Adrenal gland (tissue), 12 donors: ENCODE results near the gene PRKCQ. TPM values are rescaled to one million over a fixed set of nuclear protein-coding genes. Genes with fewer than 3 reads are reported as not detected.
"Not testable (repeated sequence)": the region's sequence is repeated elsewhere in the genome, so short reads cannot be mapped to it uniquely, and the experiment has no call there.

Experiments
- DNase-seq, 7 donors: peaks; one replicate each; pipeline ENCODE4 v3.0.0-alpha.2; 2019 to 2020
- H3K27ac ChIP-seq, 5 donors: fragments of 200-600 bp; sonication (generic) in 4 of 5; 1 replicate in 3 of 5; 2 replicates in 2 of 5; pipeline versions ENCODE4 v1.5.1 to v1.8.0; 2016 to 2020; ENCODE audit warnings: mild to moderate bottlenecking in 1 of 5
- H3K27me3 ChIP-seq: fragments of 200-600 bp; 2 replicates; pipeline ENCODE4 v1.8.0; 2021
- H3K36me3 ChIP-seq, 2 donors: fragments of 200-600 bp; replicated peaks in 1 of 2; 1 replicate in 1 of 2; 2 replicates in 1 of 2; pipeline versions ENCODE4 v1.5.1 to v1.8.0; 2018 to 2022
- H3K4me1 ChIP-seq, 2 donors: fragments of 200-600 bp; replicated peaks in 1 of 2; 1 replicate in 1 of 2; 2 replicates in 1 of 2; pipeline versions ENCODE4 v1.5.1 to v1.8.0; 2018 to 2021
- H3K4me3 ChIP-seq, 4 donors: fragments of 200-600 bp; sonication (generic) in 3 of 4; one replicate each; pipeline ENCODE4 v1.5.1; 2016 to 2018
- H3K9me3 ChIP-seq, 3 donors: fragments of 200-600 bp; sonication (generic) in 1 of 3; replicated peaks in 1 of 3; 1 replicate in 2 of 3; 2 replicates in 1 of 3; pipeline versions ENCODE4 v1.5.1 to v1.8.0; 2016 to 2021
- POLR2A ChIP-seq, 2 donors: fragments of 450-650 bp; IDR thresholded peaks; one replicate each; pipeline ENCODE4 v1.6.1; 2017; ENCODE audit warnings: antibody characterized with exemption in 2 of 2, mild to moderate bottlenecking in 2 of 2, moderate library complexity in 1 of 2
- WGBS, 4 donors: extraction: QIAGEN DNeasy Blood & Tissue Kit in 2 of 4; methylation state at CpG; one replicate each; pipeline versions ENCODE4 v1.1.5 to v1.1.7; 2013 to 2017; 5-methylcytosine and 5-hydroxymethylcytosine counted together
- intact Hi-C, 2 donors: fragments of 100-400 bp; cut with DNase I; formaldehyde crosslinking; loops; one replicate each; pipeline versions ENCODE4 v1.14.1 to v1.15.0; 2022 to 2023
- polyA plus RNA-seq, 3 donors: library from polyadenylated mRNA; stranded (reverse); fragments of 200-250 nt in 2 of 3; fragments of 350-450 nt in 1 of 3; fragmentation: Illumina TruSeq in 1 of 3; extraction: RNeasy Lipid Tissue Mini Kit (QIAGEN cat#74804) in 1 of 3; gene quantifications; one replicate each; pipeline ENCODE4 v1.2.3, GENCODE V29; 2013 to 2014
- total RNA-seq, 9 donors: library from RNA; depleted of rRNA in 4 of 9; stranded (reverse); fragments of >200 nt in 4 of 9; fragments of 120-200 nt in 1 of 9; fragmentation: NEBNext Ultra II Directional in 1 of 9; extraction: Animal tissue kit (Norgen Biotek cat#: 25700) in 1 of 9; gene quantifications; one replicate each; pipeline versions ENCODE4 v1.1.0 to v1.2.4, GENCODE V29; 2013 to 2023
- TF ChIP-seq, protein P1 (sequence below), 6 experiments: fragments of 450-650 bp in 4 of 6; fragments of 200-600 bp in 2 of 6; sonication (generic) in 1 of 6; IDR thresholded peaks; 1 replicate in 5 of 6; 2 replicates in 1 of 6; pipeline versions ENCODE4 v1.5.1 to v1.8.0; 2016 to 2021; ENCODE audit warnings: antibody characterized with exemption in 6 of 6, mild to moderate bottlenecking in 2 of 6, moderate library complexity in 1 of 6
- donor health status: healthy with polysubstance abuse.
- donor health status: Bipolar disorder and iron deficiency.
- donor health status: DM: yes; HTN: yes; CAD: no.
- donor health status: DM: no; HTN: no; CAD: no.
- donor health status: DM: no; HTN: no; CAD: no.
- donor health status: DM: yes; HTN: yes; CAD: no.

Gene PRKCQ
- total and polyA plus RNA-seq, 12 donors: 0.39 to 1.6 (median 0.68) TPM

DNA sequence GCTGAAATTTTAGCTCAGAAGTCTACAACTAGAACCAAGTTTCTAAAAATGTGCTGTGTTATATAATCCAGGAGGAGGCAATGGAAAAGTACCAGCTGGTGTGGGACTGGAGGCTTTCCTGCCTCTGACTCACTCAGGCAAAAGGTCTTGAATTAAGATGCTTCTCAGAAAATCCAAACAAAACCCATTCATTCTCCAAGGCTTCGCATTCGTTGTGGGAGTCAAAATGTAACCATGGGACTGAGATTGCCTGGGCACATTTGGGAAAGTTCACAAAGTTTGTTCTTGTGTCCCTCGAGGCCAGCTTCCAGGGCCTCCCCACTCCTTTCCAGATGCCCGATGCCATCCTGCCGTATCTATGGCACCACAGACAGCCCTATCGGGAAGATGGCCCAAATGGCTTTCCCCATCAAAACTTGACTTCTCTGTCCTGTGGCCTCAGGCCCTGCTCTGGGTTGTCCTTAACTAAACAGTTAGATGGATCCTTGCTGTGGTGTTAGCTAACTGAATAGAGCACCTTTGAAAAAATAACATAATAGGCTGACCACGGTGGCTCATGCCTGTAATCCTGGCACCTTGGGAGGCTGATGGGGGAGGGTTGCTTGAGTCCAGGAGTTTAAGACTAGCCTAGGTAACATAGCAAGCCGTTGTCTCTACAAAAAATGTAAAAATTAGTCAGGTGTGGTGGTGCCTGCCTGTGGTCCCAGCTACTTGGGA, 196.8 kb downstream of the PRKCQ start:
- no peak overlapping the region for H3K4me3 ChIP-seq
- no peaks in the 10 kb centered on the region for H3K36me3 ChIP-seq
- no peak for TF ChIP-seq POLR2A (IDR thresholded peaks at IDR 0.05)
- TF ChIP-seq, protein P1, sequence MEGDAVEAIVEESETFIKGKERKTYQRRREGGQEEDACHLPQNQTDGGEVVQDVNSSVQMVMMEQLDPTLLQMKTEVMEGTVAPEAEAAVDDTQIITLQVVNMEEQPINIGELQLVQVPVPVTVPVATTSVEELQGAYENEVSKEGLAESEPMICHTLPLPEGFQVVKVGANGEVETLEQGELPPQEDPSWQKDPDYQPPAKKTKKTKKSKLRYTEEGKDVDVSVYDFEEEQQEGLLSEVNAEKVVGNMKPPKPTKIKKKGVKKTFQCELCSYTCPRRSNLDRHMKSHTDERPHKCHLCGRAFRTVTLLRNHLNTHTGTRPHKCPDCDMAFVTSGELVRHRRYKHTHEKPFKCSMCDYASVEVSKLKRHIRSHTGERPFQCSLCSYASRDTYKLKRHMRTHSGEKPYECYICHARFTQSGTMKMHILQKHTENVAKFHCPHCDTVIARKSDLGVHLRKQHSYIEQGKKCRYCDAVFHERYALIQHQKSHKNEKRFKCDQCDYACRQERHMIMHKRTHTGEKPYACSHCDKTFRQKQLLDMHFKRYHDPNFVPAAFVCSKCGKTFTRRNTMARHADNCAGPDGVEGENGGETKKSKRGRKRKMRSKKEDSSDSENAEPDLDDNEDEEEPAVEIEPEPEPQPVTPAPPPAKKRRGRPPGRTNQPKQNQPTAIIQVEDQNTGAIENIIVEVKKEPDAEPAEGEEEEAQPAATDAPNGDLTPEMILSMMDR (IDR thresholded peaks at IDR 0.05): no peak
- no peaks in the 10 kb centered on the region for H3K27me3 ChIP-seq
- H3K27ac ChIP-seq: peak overlapping the region in 4 of 5 donors; percentile 12 to 85 (median 52)
- 58 to 77% (median 70%) methylated on average over 8 of the region's 8 CpGs for WGBS, 4 donors
- DNase-seq: peak in 6 of 7 donors; percentile 38 to 68 (median 55)
- intact Hi-C loops: loop anchor here in 1 of 2 donors (10.0 kb wide), 1 partner anchor 158 kb away; no protein-coding TSS in a partner anchor
- peaks cover 0 to 6% of the 10 kb centered on the region in 2 donors for H3K4me1 ChIP-seq
- no peaks in the 10 kb centered on the region for H3K9me3 ChIP-seq

DNA sequence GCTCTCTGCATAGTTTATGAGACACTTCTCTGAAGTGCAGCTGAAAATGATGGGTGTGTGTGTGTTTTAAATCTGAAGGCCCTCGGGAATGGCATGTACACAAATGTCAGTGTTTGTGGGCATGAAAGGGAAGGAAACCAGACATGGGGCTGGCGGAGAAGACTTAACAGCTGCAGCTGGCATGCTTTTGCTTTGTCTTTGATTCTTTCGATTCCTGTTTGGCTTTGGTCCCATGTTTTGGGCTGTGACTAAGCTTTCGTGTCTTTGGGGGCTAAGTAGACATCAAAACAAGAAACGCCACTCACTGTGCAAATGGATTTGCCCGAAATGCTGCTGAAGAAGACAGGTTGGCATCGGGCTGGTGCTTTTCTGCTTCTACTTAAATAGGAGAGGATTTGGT, 198.0 kb downstream of the PRKCQ start:
- 35 to 45% (median 40%) methylated on average over 7 of the region's 7 CpGs for WGBS, 4 donors

DNA sequence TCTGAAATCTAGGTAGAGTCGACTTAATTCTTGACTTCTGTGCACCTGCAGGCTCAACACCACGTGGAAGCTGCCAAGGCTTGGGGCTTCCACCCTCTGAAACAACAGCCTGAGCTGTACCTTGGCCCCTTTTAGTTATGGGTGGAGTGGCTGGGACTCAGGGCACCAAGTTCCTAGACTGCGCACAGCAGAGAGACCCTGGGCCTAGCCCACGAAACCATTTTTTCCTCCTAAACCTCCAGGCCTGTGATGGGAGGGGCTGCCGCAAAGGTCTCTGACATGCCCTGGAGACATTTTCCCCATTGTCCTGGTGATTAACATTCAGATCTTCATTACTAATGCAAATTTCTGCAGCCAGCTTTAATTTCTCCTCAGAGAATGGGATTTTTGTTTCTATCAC, 199.6 kb downstream of the PRKCQ start:
- not testable (repeated sequence) for H3K27me3 ChIP-seq, H3K4me3 ChIP-seq, H3K9me3 ChIP-seq, H3K36me3 ChIP-seq, DNase-seq, H3K4me1 ChIP-seq, H3K27ac ChIP-seq
- intact Hi-C loops: loop anchor here in 1 of 2 donors (10.0 kb wide), 1 partner anchor 156 kb away; no protein-coding TSS in a partner anchor
- WGBS, 4 donors: 85 to 90% (median 90%) methylated on average over 3 to 5 of the region's 5 CpGs

More for the DNA sequence above, 198.0 kb downstream of the PRKCQ start:
- Histone ChIP-seq H3K36me3 (no peaks in the 10 kb centered on the region), H3K9me3 (no peaks in the 10 kb centered on the region), H3K4me1 (peaks cover 0 to 6% of the 10 kb centered on the region in 2 donors), H3K27ac (peak overlapping the region in 3 of 5 donors; percentile 43 to 85 (median 61)), H3K27me3 (no peaks in the 10 kb centered on the region), H3K4me3 (no peak overlapping the region)
- peak in 2 of 7 donors; percentile 43 to 50 for DNase-seq
- TF ChIP-seq POLR2A (IDR thresholded peaks at IDR 0.05): no peak
- TF ChIP-seq, protein P1 (IDR thresholded peaks at IDR 0.05): no peak
- intact Hi-C loops: loop anchor here in 1 of 2 donors (10.0 kb wide), 1 partner anchor 157 kb away; no protein-coding TSS in a partner anchor

DNA sequence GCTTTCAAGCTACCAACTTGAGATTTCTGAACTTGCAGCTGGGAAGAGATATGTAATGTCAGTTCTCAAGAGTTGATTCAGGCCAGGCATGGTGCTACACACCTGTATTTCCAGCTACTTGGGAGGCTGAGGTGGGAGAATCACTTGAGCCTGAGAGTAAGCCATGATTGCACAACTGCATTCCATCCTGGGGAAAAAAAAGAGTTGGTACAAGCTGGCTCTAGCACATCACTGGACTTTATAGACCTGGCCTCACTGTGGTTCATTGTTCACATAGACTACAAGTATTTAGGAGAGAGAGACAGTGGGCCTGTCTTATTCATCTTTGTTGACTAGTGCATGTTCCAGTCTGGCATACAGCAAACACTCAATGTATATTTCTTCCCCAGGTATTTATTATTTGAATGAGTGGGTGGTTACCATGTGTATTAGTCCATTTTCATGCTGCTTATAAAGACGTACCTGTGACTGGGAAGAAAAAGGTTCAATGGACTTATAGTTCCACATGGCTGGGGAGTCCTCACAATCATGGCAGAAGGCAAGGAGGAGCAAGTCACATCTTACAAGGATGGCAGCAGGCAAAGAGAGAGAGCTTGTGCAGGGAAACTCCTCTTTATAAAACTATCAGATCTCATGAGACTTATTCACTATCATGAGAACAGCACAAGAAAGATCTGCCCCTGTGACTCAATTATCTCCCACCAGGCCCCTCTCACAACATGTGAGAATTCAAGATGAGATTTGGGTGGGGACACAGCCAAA, 200.9 kb downstream of the PRKCQ start:
- H3K27ac ChIP-seq: no peak overlapping the region
- DNase-seq: no peak
- no peaks in the 10 kb centered on the region for H3K9me3 ChIP-seq
- WGBS, 4 donors: 63 to 84% (median 73%) methylated on average over 1 of the region's 1 CpG
- H3K36me3 ChIP-seq: no peaks in the 10 kb centered on the region
- intact Hi-C loops: no loop called here
- no peak for TF ChIP-seq POLR2A (IDR thresholded peaks at IDR 0.05)
- TF ChIP-seq, protein P1 (IDR thresholded peaks at IDR 0.05): no peak
- H3K4me1 ChIP-seq: peaks cover 0 to 6% of the 10 kb centered on the region in 2 donors
- no peak overlapping the region for H3K4me3 ChIP-seq
- no peaks in the 10 kb centered on the region for H3K27me3 ChIP-seq
